Activated CD8-positive, alpha-beta T cell treated with anti-CD3 and anti-CD28 coated beads for 36 hours (primary cell): Measurements from ENCODE around the gene IFI27L2. TPM values are rescaled to one million over a fixed set of nuclear protein-coding genes. Genes with fewer than 3 reads are reported as not detected.

Source experiments
- ATAC-seq: fragments of 200-7000 bp; cut with Tn5 transposase; one replicate; pipeline ENCODE4 v1.10.0; 2021; ENCODE audit warnings: mild to moderate bottlenecking, moderate library complexity
- CTCF ChIA-PET: fragments of 350-600 bp; sonication (Branson Sonifier 250); formaldehyde crosslinking; loops from one replicate; lab custom pipeline; 2021; ENCODE audit warnings: antibody characterized with exemption; lab: Charles Lee
- POLR2A ChIA-PET: fragments of 350-600 bp; sonication (Branson Sonifier 250); formaldehyde crosslinking; loops from one replicate; lab custom pipeline; 2021; ENCODE audit warnings: antibody characterized with exemption; lab: Charles Lee
- DNase-seq: peaks from one replicate; pipeline ENCODE4 v3.0.0-alpha.2; 2020
- H3K27ac Mint-ChIP-seq: one replicate; pipeline ENCODE4 v1.8.0; 2021; ENCODE audit warnings: mild to moderate bottlenecking, mixed read lengths
- H3K27me3 Mint-ChIP-seq: one replicate; pipeline ENCODE4 v1.8.0; 2021; ENCODE audit warnings: mixed read lengths
- H3K36me3 Mint-ChIP-seq: one replicate; pipeline ENCODE4 v1.8.0; 2021; ENCODE audit warnings: low read depth, mixed read lengths
- H3K4me1 Mint-ChIP-seq: one replicate; pipeline ENCODE4 v1.8.0; 2021; ENCODE audit warnings: low read depth, mixed read lengths
- H3K4me3 Mint-ChIP-seq: one replicate; pipeline ENCODE4 v1.8.0; 2021; ENCODE audit warnings: mild to moderate bottlenecking, moderate library complexity, mixed read lengths
- H3K9me3 Mint-ChIP-seq: one replicate; pipeline ENCODE4 v1.8.0; 2021; ENCODE audit warnings: mixed read lengths
- intact Hi-C: fragments of 100-400 bp; cut with micrococcal nuclease; formaldehyde crosslinking; loops from one replicate; pipeline ENCODE4 v1.10.0; 2022
- total RNA-seq, 2 experiments: library from RNA; stranded (reverse); gene quantifications; one replicate each; pipeline ENCODE4 v1.2.3, GENCODE V29; 2021
- TF ChIP-seq, protein P1 (sequence below): fragments of 200-600 bp; IDR thresholded peaks from one replicate; pipeline ENCODE4 v1.8.0; 2022; ENCODE audit warnings: antibody characterized with exemption, mild to moderate bottlenecking

Gene IFI27L2
- total RNA-seq, 2 experiments from 2014 or later: 43.0 to 44.5 TPM

GRCh38 chr14:94099006-94099405 is 30.4 kb downstream of the IFI27L2 start:
- H3K27me3 Mint-ChIP-seq: no peaks in the 10 kb centered on the region
- ATAC-seq: no peak
- no peak overlapping the region for H3K27ac Mint-ChIP-seq
- TF ChIP-seq, protein P1, sequence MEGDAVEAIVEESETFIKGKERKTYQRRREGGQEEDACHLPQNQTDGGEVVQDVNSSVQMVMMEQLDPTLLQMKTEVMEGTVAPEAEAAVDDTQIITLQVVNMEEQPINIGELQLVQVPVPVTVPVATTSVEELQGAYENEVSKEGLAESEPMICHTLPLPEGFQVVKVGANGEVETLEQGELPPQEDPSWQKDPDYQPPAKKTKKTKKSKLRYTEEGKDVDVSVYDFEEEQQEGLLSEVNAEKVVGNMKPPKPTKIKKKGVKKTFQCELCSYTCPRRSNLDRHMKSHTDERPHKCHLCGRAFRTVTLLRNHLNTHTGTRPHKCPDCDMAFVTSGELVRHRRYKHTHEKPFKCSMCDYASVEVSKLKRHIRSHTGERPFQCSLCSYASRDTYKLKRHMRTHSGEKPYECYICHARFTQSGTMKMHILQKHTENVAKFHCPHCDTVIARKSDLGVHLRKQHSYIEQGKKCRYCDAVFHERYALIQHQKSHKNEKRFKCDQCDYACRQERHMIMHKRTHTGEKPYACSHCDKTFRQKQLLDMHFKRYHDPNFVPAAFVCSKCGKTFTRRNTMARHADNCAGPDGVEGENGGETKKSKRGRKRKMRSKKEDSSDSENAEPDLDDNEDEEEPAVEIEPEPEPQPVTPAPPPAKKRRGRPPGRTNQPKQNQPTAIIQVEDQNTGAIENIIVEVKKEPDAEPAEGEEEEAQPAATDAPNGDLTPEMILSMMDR: no peak
- intact Hi-C loops: no loop called here
- POLR2A ChIA-PET: no interaction called here
- no peaks in the 10 kb centered on the region for H3K9me3 Mint-ChIP-seq
- no peak for DNase-seq
- no peak overlapping the region for H3K4me3 Mint-ChIP-seq
- H3K36me3 Mint-ChIP-seq: no peaks in the 10 kb centered on the region
- no peaks in the 10 kb centered on the region for H3K4me1 Mint-ChIP-seq
- CTCF ChIA-PET: interaction anchor here (0.6 kb wide), 1 partner anchor 1868 kb away, joined by 3 read pairs; no protein-coding TSS in a partner anchor

DNA sequence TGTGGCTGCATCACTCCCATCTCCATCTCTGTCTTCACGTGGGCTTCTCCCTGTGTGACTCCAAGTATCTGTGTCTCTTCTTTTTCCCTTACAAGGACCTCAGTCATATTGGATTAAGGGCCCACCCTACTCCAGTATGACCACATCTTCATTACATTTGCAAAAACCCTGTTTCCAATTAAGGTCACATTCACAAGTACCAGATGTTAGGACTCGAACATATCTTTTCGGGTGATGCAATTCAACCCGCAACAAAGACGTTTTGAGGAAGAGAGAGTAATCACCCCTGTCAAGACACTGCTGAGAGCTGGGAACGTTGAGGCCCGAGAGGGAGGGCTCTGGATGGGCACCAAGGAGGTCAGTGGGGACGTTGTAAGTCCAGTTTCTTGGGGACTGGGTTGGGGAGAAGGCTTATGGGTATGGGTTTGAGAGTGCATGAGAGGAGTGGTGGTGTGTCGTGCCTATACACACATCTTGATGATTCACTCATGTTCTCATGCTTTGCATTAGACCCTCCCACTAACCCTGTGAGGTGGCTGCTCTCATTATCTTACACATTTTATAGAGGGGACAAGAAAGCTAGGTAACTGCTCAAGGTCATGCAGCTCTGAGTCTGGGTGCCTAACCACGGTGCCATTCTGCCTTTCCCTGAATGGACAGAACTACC is 30.9 kb downstream of the IFI27L2 start:
- intact Hi-C loops: no loop called here
- DNase-seq: no peak
- no peaks in the 10 kb centered on the region for H3K27me3 Mint-ChIP-seq
- no peak overlapping the region for H3K27ac Mint-ChIP-seq
- no peak for ATAC-seq
- H3K4me3 Mint-ChIP-seq: no peak overlapping the region
- CTCF ChIA-PET: interaction anchor here (0.6 kb wide), 1 partner anchor 1869 kb away, joined by 3 read pairs; no protein-coding TSS in a partner anchor
- TF ChIP-seq, protein P1: no peak
- H3K4me1 Mint-ChIP-seq: no peaks in the 10 kb centered on the region
- POLR2A ChIA-PET: no interaction called here
- no peaks in the 10 kb centered on the region for H3K9me3 Mint-ChIP-seq
- H3K36me3 Mint-ChIP-seq: no peaks in the 10 kb centered on the region

GRCh38 chr14:94097091-94097490 is 32.3 kb downstream of the IFI27L2 start:
- intact Hi-C loops: no loop called here
- H3K4me3 Mint-ChIP-seq: no peak overlapping the region
- H3K4me1 Mint-ChIP-seq: no peaks in the 10 kb centered on the region
- no peak overlapping the region for H3K27ac Mint-ChIP-seq
- H3K36me3 Mint-ChIP-seq: no peaks in the 10 kb centered on the region
- ATAC-seq (no peak), DNase-seq (no peak)
- no peaks in the 10 kb centered on the region for H3K27me3 Mint-ChIP-seq
- TF ChIP-seq, protein P1: no peak
- CTCF ChIA-PET: no interaction called here
- POLR2A ChIA-PET: no interaction called here
- H3K9me3 Mint-ChIP-seq: no peaks in the 10 kb centered on the region

DNA sequence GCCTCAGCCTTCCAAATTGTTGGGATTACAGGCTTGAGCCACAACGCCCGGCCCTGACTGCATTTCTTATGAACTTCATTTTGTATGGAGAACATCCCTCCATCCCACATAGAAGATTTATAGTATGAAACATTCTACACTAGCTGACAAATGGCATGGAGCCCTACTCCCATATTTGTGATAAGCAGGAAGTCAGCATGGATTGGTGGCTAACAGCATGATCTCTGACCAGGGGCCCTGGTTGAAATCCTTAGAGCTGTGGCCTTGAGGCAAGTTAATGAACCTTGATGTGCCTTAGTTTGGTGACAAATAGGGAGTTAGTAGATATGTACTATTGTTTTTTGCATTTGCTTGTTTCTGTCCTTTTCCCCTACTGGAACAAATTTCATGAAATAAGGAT is 36.0 kb downstream of the IFI27L2 start:
- TF ChIP-seq, protein P1: no peak
- Mint-ChIP-seq H3K4me3 (no peak overlapping the region), H3K27ac (no peak overlapping the region), H3K9me3 (no peaks in the 10 kb centered on the region), H3K36me3 (no peaks in the 10 kb centered on the region), H3K4me1 (no peaks in the 10 kb centered on the region), H3K27me3 (no peaks in the 10 kb centered on the region)
- ChIA-PET POLR2A (interaction anchor here (0.6 kb wide), 1 partner anchor 69 kb away, joined by 3 read pairs; no protein-coding TSS in a partner anchor), CTCF (interaction anchor here (3.6 kb wide), 1 partner anchor 43 kb away, joined by 9 read pairs; no protein-coding TSS in a partner anchor)
- intact Hi-C loops: no loop called here
- ATAC-seq: no peak
- no peak for DNase-seq

DNA sequence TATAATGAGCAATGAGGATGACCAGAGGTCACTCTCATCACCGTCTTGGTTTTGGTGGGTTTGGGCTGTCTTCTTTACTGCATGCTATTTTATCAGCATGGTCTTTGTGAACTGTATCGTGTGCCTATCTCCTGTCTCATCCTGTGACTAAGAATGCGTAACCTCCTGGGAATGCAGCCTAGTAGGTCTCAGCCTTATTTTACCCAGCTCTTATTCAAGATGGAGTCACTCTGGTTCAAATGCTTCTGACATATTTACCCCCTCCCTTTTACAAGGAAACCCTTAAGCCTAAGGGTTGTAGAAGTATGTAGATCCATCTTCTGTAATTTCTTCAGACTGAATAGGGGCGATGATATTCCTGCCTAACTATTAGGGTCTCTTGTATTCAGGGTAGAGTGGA is 39.9 kb downstream of the IFI27L2 start:
- DNase-seq (no peak), ATAC-seq (no peak)
- H3K27ac Mint-ChIP-seq: no peak overlapping the region
- H3K36me3 Mint-ChIP-seq: no peaks in the 10 kb centered on the region
- peaks cover 1% of the 10 kb centered on the region for H3K9me3 Mint-ChIP-seq
- no peaks in the 10 kb centered on the region for H3K27me3 Mint-ChIP-seq
- H3K4me3 Mint-ChIP-seq: no peak overlapping the region
- POLR2A ChIA-PET: no interaction called here
- TF ChIP-seq, protein P1: no peak
- H3K4me1 Mint-ChIP-seq: no peaks in the 10 kb centered on the region
- intact Hi-C loops: no loop called here
- CTCF ChIA-PET: interaction anchor here (1.9 kb wide), 1 partner anchor 53 kb away, joined by 8 read pairs; no protein-coding TSS in a partner anchor
